Measurements from ENCODE around the gene IFNAR1.

DNA sequence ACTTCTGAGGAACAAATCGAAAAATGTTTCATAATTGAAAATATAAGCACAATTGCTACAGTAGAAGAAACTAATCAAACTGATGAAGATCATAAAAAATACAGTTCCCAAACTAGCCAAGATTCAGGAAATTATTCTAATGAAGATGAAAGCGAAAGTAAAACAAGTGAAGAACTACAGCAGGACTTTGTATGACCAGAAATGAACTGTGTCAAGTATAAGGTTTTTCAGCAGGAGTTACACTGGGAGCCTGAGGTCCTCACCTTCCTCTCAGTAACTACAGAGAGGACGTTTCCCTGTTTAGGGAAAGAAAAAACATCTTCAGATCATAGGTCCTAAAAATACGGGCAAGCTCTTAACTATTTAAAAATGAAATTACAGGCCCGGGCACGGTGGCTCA, 30.6 kb downstream of the IFNAR1 start:
- TF ChIP-seq, protein P1, sequence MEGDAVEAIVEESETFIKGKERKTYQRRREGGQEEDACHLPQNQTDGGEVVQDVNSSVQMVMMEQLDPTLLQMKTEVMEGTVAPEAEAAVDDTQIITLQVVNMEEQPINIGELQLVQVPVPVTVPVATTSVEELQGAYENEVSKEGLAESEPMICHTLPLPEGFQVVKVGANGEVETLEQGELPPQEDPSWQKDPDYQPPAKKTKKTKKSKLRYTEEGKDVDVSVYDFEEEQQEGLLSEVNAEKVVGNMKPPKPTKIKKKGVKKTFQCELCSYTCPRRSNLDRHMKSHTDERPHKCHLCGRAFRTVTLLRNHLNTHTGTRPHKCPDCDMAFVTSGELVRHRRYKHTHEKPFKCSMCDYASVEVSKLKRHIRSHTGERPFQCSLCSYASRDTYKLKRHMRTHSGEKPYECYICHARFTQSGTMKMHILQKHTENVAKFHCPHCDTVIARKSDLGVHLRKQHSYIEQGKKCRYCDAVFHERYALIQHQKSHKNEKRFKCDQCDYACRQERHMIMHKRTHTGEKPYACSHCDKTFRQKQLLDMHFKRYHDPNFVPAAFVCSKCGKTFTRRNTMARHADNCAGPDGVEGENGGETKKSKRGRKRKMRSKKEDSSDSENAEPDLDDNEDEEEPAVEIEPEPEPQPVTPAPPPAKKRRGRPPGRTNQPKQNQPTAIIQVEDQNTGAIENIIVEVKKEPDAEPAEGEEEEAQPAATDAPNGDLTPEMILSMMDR (conservative IDR thresholded peaks at IDR 0.05 in 1 of 2, IDR thresholded peaks at IDR 0.05 in 1 of 2; ENCODE audit: extremely low read depth in 1 of 2, insufficient read depth in 1 of 2, low read depth in 1 of 2, low read length in 2 of 2): no peak
- no peak for TF ChIP-seq EZH2 (IDR thresholded peaks at IDR 0.05; ENCODE audit: borderline replicate concordance, low read length)

All from mammary epithelial cell (primary cell).